GM12878 (cell line): ENCODE results near the gene BRCA2.

ENCODE experiments used
- DPF2 ChIP-seq: fragments of 450-650 bp; IDR thresholded peaks from 2 replicates; pipeline ENCODE4 v1.6.1; 2017; ENCODE audit warnings: mild to moderate bottlenecking
- EP300 ChIP-seq, 2 experiments: fragments of 150-350 bp in 1 of 2; IDR thresholded peaks; 2 replicates each; pipeline ENCODE4 v1.6.1; 2011 to 2012; ENCODE audit warnings: low read depth in 2 of 2, low read length in 2 of 2, borderline replicate concordance in 1 of 2, improper control_type of control experiment in 1 of 2, inconsistent platforms in 1 of 2; ENCODE audit not compliant: control insufficient read depth in 1 of 2
- POLR2A ChIP-seq: IDR thresholded peaks from 2 replicates; pipeline ENCODE4 v1.6.1; 2011; ENCODE audit warnings: low read depth, mild to moderate bottlenecking, low read length
- SMC3 ChIP-seq: IDR thresholded peaks from 2 replicates; pipeline ENCODE4 v1.6.1; 2011; ENCODE audit warnings: low read length, improper control_type of control experiment, borderline replicate concordance
- TCF7 ChIP-seq: IDR thresholded peaks from 2 replicates; pipeline ENCODE4 v1.6.1; 2014; ENCODE audit warnings: antibody characterized with exemption, borderline replicate concordance

DNA sequence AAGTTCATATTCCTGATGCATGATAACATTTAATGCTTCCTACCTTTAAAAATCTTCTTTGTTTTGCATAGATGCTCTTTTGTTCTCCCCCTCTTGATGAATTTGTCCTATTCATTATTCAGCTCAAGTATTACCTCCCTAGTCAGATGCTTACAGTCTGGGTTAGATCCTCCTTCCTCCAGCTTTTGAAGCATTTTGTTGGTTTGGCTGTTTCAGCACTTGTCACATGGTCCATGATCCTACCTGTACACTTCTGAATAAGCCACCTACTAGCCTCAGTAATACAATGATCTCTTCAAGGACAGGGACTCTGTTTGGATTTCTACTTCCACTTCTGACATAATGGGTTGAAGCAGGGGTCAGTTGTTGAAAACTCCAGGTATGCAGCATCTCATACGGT is 75.2 kb downstream of the BRCA2 start:
- TF ChIP-seq SMC3: no peak
- TF ChIP-seq POLR2A: no peak
- TF ChIP-seq EP300 (IDR thresholded peaks at IDR 0.05; ENCODE audit: borderline replicate concordance in 1 of 2, control insufficient read depth in 1 of 2, low read depth in 2 of 2, low read length in 2 of 2): no peak
- TF ChIP-seq DPF2: no peak
- TF ChIP-seq TCF7: no peak
